H1 (cell line): ENCODE measurements around the gene CHN2. TPM values are rescaled to one million over a fixed set of nuclear protein-coding genes. Genes with fewer than 3 reads are reported as not detected.

Experiments used
- CTCF ChIA-PET: fragments of 300-600 bp; sonication (Branson Sonifier 250); formaldehyde crosslinking; loops from one replicate; lab custom pipeline; 2021; ENCODE audit not compliant: partially characterized antibody; lab: Charles Lee
- POLR2A ChIA-PET: fragments of 300-600 bp; sonication (Branson Sonifier 250); formaldehyde crosslinking; loops from one replicate; lab custom pipeline; 2021; ENCODE audit warnings: inconsistent platforms; ENCODE audit not compliant: partially characterized antibody; lab: Charles Lee
- DNase-seq, 2 experiments: peaks; one replicate each; pipeline versions ENCODE4 v3.0.0 to v3.0.0-alpha.2; 2010 to 2022; ENCODE audit warnings: low spot score in 2 of 2, low read depth in 1 of 2, mixed read lengths in 1 of 2
- FAIRE-seq: peaks from 2 replicates; lab custom pipeline; 2011; peaks lifted over from hg19 to GRCh38; lab: Jason Lieb, UNC
- H2AFZ ChIP-seq: 2 replicates; pipeline ENCODE4 v1.8.1; 2012; ENCODE audit warnings: low read length, inconsistent platforms
- H2AK5ac ChIP-seq: 2 replicates; pipeline ENCODE4 v1.6.1; 2013; ENCODE audit warnings: low read depth, low read length
- H2BK120ac ChIP-seq: replicated peaks from 2 replicates; pipeline ENCODE3; 2013; ENCODE audit warnings: low read depth, low read length, inconsistent platforms
- H2BK12ac ChIP-seq: 2 replicates; pipeline ENCODE4 v1.6.1; 2013; ENCODE audit warnings: low read depth, low read length
- H2BK15ac ChIP-seq: 2 replicates; pipeline ENCODE4 v1.6.1; 2013; ENCODE audit warnings: low read length
- H2BK20ac ChIP-seq: 2 replicates; pipeline ENCODE4 v1.6.1; 2013; ENCODE audit warnings: low read length
- H2BK5ac ChIP-seq: 2 replicates; pipeline ENCODE4 v1.6.1; 2013; ENCODE audit warnings: low read depth, low read length
- H3K14ac ChIP-seq: 2 replicates; pipeline ENCODE4 v1.6.1; 2013; ENCODE audit warnings: inconsistent platforms; ENCODE audit not compliant: insufficient read length
- H3K18ac ChIP-seq: 2 replicates; pipeline ENCODE4 v1.6.1; 2013; ENCODE audit warnings: low read length; ENCODE audit errors: extremely low read depth
- H3K23ac ChIP-seq: 2 replicates; pipeline ENCODE4 v1.6.1; 2013; ENCODE audit warnings: inconsistent platforms; ENCODE audit not compliant: insufficient read length
- H3K23me2 ChIP-seq: 2 replicates; pipeline ENCODE4 v1.6.1; 2013; ENCODE audit warnings: low read depth, low read length
- H3K27ac ChIP-seq: 2 replicates; pipeline ENCODE4 v1.6.1; 2011; ENCODE audit warnings: low read depth, low read length, inconsistent platforms
- H3K27me3 ChIP-seq, 4 experiments: replicated peaks in 1 of 4; 1 replicate in 1 of 4; 2 replicates in 3 of 4; pipeline versions ENCODE4 v1.6.1 to v1.8.1; 2011 to 2013; ENCODE audit warnings: low read length in 3 of 4, mild to moderate bottlenecking in 3 of 4, inconsistent platforms in 2 of 4, mixed read lengths in 2 of 4, moderate library complexity in 1 of 4; ENCODE audit not compliant: control insufficient read depth in 3 of 4, insufficient read depth in 3 of 4; ENCODE audit errors: extremely low read depth in 1 of 4
- H3K36me3 ChIP-seq, 4 experiments: 2 replicates each; pipeline versions ENCODE4 v1.6.1 to v1.8.1; 2011 to 2013; ENCODE audit warnings: mild to moderate bottlenecking in 4 of 4, low read length in 3 of 4, moderate library complexity in 2 of 4, control low read depth in 1 of 4, inconsistent platforms in 1 of 4; ENCODE audit not compliant: insufficient read depth in 4 of 4, control insufficient read depth in 2 of 4
- H3K4ac ChIP-seq: replicated peaks from 2 replicates; pipeline ENCODE3; 2013; ENCODE audit warnings: low read length, low read depth, mixed read lengths, inconsistent platforms; ENCODE audit not compliant: insufficient read length
- H3K4me1 ChIP-seq, 4 experiments: replicated peaks in 1 of 4; 1 replicate in 1 of 4; 2 replicates in 3 of 4; pipeline versions ENCODE4 v1.6.1 to v1.8.1; 2011 to 2013; ENCODE audit warnings: low read length in 3 of 4, inconsistent platforms in 2 of 4, mixed read lengths in 1 of 4; ENCODE audit not compliant: insufficient read depth in 4 of 4, control insufficient read depth in 3 of 4
- H3K4me2 ChIP-seq, 2 experiments: 2 replicates each; pipeline versions ENCODE4 v1.6.1 to v1.8.1; 2011 to 2013; ENCODE audit warnings: low read depth in 2 of 2, low read length in 2 of 2, control low read depth in 1 of 2, inconsistent platforms in 1 of 2, mild to moderate bottlenecking in 1 of 2; ENCODE audit not compliant: insufficient read depth in 1 of 2
- H3K4me3 ChIP-seq, 4 experiments: fragments of 200-600, 300-600 bp in 1 of 4; sonication (generic), shearing (Covaris generic), sonication (Bioruptor Twin) in 1 of 4; 2 replicates each; pipeline versions ENCODE4 v1.5.1 to v1.8.1; 2011 to 2016; ENCODE audit warnings: low read length in 4 of 4, low read depth in 3 of 4, control low read depth in 2 of 4, inconsistent platforms in 2 of 4, mild to moderate bottlenecking in 2 of 4, mixed read lengths in 1 of 4, moderate library complexity in 1 of 4; ENCODE audit not compliant: insufficient read depth in 2 of 4; ENCODE audit errors: extremely low read depth in 1 of 4
- H3K56ac ChIP-seq: replicated peaks from 2 replicates; pipeline ENCODE3; 2013; ENCODE audit warnings: low read depth, mild to moderate bottlenecking, mixed read lengths, low read length, inconsistent platforms; ENCODE audit not compliant: insufficient read length
- H3K79me1 ChIP-seq: 2 replicates; pipeline ENCODE4 v1.6.1; 2013; ENCODE audit warnings: low read depth, low read length, control low read depth
- H3K79me2 ChIP-seq, 2 experiments: 2 replicates each; pipeline versions ENCODE4 v1.6.1 to v1.8.1; 2012 to 2013; ENCODE audit warnings: low read length in 2 of 2, mild to moderate bottlenecking in 2 of 2, inconsistent platforms in 1 of 2; ENCODE audit not compliant: insufficient read depth in 2 of 2, control insufficient read depth in 1 of 2
- H3K9ac ChIP-seq, 4 experiments: replicated peaks in 1 of 4; 1 replicate in 1 of 4; 2 replicates in 3 of 4; pipeline versions ENCODE4 v1.6.1 to v1.8.1; 2011 to 2013; ENCODE audit warnings: low read depth in 3 of 4, low read length in 3 of 4, control low read depth in 2 of 4, mild to moderate bottlenecking in 2 of 4, moderate library complexity in 2 of 4, inconsistent platforms in 1 of 4; ENCODE audit errors: extremely low read depth in 1 of 4
- H3K9me3 ChIP-seq, 2 experiments: 2 replicates each; pipeline versions ENCODE4 v1.6.1 to v1.8.1; 2012 to 2013; ENCODE audit warnings: mild to moderate bottlenecking in 2 of 2, moderate library complexity in 2 of 2, control low read depth in 1 of 2, inconsistent platforms in 1 of 2, low read depth in 1 of 2, low read length in 1 of 2, mixed read lengths in 1 of 2; ENCODE audit not compliant: insufficient read depth in 2 of 2
- H4K20me1 ChIP-seq, 2 experiments: replicated peaks in 1 of 2; 2 replicates each; pipeline versions ENCODE3 to v1.8.1; 2011 to 2013; ENCODE audit warnings: inconsistent platforms in 2 of 2, low read length in 2 of 2, mild to moderate bottlenecking in 1 of 2; ENCODE audit not compliant: insufficient read depth in 2 of 2, control insufficient read depth in 1 of 2
- H4K5ac ChIP-seq: 2 replicates; pipeline ENCODE4 v1.6.1; 2013; ENCODE audit warnings: low read length, low read depth, mixed read lengths, inconsistent platforms; ENCODE audit not compliant: insufficient read length
- H4K8ac ChIP-seq: 2 replicates; pipeline ENCODE4 v1.8.0; 2013; ENCODE audit warnings: mild to moderate bottlenecking, moderate library complexity, low read length, inconsistent platforms; ENCODE audit not compliant: insufficient read depth; ENCODE audit errors: extremely low read depth
- H4K91ac ChIP-seq: replicated peaks from 2 replicates; pipeline ENCODE3; 2013; ENCODE audit warnings: low read length, mixed read lengths, inconsistent platforms; ENCODE audit not compliant: insufficient read length
- EGR1 ChIP-seq: IDR thresholded peaks from 2 replicates; pipeline ENCODE4 v1.6.1; 2011; ENCODE audit warnings: low read depth, low read length, borderline replicate concordance
- EP300 ChIP-seq, 2 experiments: IDR thresholded peaks; 1 replicate in 1 of 2; 2 replicates in 1 of 2; pipeline ENCODE4 v1.6.1; 2011 to 2012; ENCODE audit warnings: low read depth in 2 of 2, low read length in 2 of 2, mild to moderate bottlenecking in 2 of 2, borderline replicate concordance in 1 of 2, inconsistent platforms in 1 of 2, moderate library complexity in 1 of 2
- HDAC2 ChIP-seq, 2 experiments: fragments of 300-600 bp in 1 of 2; sonication (generic) in 1 of 2; IDR thresholded peaks; 2 replicates each; pipeline ENCODE4 v1.6.1; 2011 to 2012; ENCODE audit warnings: low read depth in 2 of 2, low read length in 2 of 2, mild to moderate bottlenecking in 2 of 2, moderate library complexity in 2 of 2, borderline replicate concordance in 1 of 2, inconsistent platforms in 1 of 2
- KDM1A ChIP-seq: fragments of 200-600, 300-600 bp; sonication (generic); IDR thresholded peaks from 2 replicates; pipeline ENCODE4 v1.7.1; 2016; ENCODE audit warnings: mild to moderate bottlenecking, low read length, borderline replicate concordance
- KDM5A ChIP-seq: fragments of 200-600 bp; IDR thresholded peaks from 2 replicates; pipeline ENCODE4 v1.7.1; 2012; ENCODE audit warnings: mild to moderate bottlenecking, low read length, inconsistent platforms, mixed read lengths
- NANOG ChIP-seq: IDR thresholded peaks from 2 replicates; pipeline ENCODE4 v1.6.1; 2011; ENCODE audit warnings: low read length, low read depth, mild to moderate bottlenecking, inconsistent platforms; ENCODE audit not compliant: insufficient read depth, poor library complexity, severe bottlenecking
- RXRA ChIP-seq: IDR thresholded peaks from 2 replicates; pipeline ENCODE4 v1.6.1; 2011; ENCODE audit warnings: low read depth, mild to moderate bottlenecking, low read length, moderate library complexity; ENCODE audit not compliant: insufficient read depth
- SIX5 ChIP-seq: IDR thresholded peaks from 2 replicates; pipeline ENCODE4 v1.6.1; 2011; ENCODE audit warnings: mild to moderate bottlenecking, low read depth, low read length
- SP1 ChIP-seq: IDR thresholded peaks from 2 replicates; pipeline ENCODE4 v1.6.1; 2011; ENCODE audit warnings: low read depth, low read length
- TCF12 ChIP-seq: IDR thresholded peaks from 2 replicates; pipeline ENCODE4 v1.6.1; 2011; ENCODE audit warnings: low read depth, mild to moderate bottlenecking, low read length
- WGBS, 2 experiments: shearing (Covaris generic) in 1 of 2; methylation state at CpG; one replicate each; pipeline versions ENCODE4 v1.1.6 to v1.1.7; 2013 to 2015; ENCODE audit warnings: low lambda C conversion rate in 2 of 2, mixed read lengths in 2 of 2, inconsistent platforms in 1 of 2, low coverage in 1 of 2, missing lambda C conversion rate in 1 of 2; ENCODE audit not compliant: insufficient replicate concordance in 2 of 2, insufficient coverage in 1 of 2, insufficient read length in 1 of 2; ENCODE audit errors: extremely low coverage in 1 of 2, missing lambda C conversion rate in 1 of 2; 5-methylcytosine and 5-hydroxymethylcytosine counted together
- polyA plus RNA-seq, 7 experiments: library from polyadenylated mRNA; depleted of rRNA in 3 of 7; stranded (reverse) in 5 of 7; unstranded in 2 of 7; fragments of >200 nt in 5 of 7; fragments of 200-250 nt in 2 of 7; gene quantifications; 1 replicate in 5 of 7; 2 replicates in 1 of 7; 4 replicates in 1 of 7; pipeline versions ENCODE4 v1.2.1 to v1.2.3, GENCODE V29; 2011 to 2013; ENCODE audit warnings: missing spikeins in 2 of 7, mixed read lengths in 2 of 7
- total RNA-seq: library from RNA; stranded (reverse); fragmentation: NEBNext Ultra II Directional; extraction: Animal tissue kit (Norgen Biotek cat#: 25700); gene quantifications from 2 replicates; pipeline ENCODE4 v1.2.1, GENCODE V29; 2021
- TF ChIP-seq, protein P1 (sequence below), 3 experiments: IDR thresholded peaks; 1 replicate in 2 of 3; 2 replicates in 1 of 3; pipeline versions ENCODE4 v1.5.1 to v1.6.1; 2011; ENCODE audit warnings: low read length in 3 of 3, mild to moderate bottlenecking in 3 of 3, inconsistent platforms in 2 of 3, low read depth in 1 of 3, moderate library complexity in 1 of 3; ENCODE audit not compliant: insufficient read depth in 1 of 3; ENCODE audit errors: control extremely low read depth in 1 of 3

CHN2 gene
- total and polyA plus RNA-seq, 2 of the 8 experiments (the other 6 are each of a cell fraction or from before 2014, with no cell fraction given), result 2.9 to 4.8 TPM

DNA sequence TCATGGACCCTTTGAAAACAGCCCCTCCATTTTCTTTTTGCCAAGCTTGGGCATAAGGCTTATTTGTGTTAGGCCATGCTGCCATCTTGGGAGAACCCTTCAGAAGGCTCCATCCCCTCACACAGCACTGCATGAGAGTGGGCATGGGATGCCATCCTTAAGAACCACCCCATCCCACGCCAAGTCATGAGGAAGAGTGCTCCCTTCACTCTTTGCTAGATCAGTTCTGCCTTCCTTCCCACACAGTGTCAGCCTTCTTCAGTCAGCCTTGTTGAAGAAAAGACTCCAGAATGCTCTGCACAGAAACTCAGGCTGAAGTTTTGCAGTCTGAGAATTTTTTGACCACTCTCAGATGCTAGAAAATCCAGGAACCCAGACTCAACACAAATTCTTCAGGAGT lies 15.5 kb upstream of the CHN2 start:
- Histone ChIP-seq H3K4ac (no peak overlapping the region), H3K9ac (no peak overlapping the region), H4K20me1 (no peaks in the 10 kb centered on the region), H3K9me3 (peaks cover 0 to 3% of the 10 kb centered on the region in 2 experiments; a peak in 1 of 4 replicates), H3K79me2 (no peaks in the 10 kb centered on the region), H2BK20ac (no peak overlapping the region), H3K27me3 (no peaks in the 10 kb centered on the region), H3K4me1 (no peaks in the 10 kb centered on the region), H4K8ac (no peak overlapping the region), H3K4me3 (no peak overlapping the region), H2BK5ac (no peak overlapping the region), H4K5ac (no peak overlapping the region), H3K27ac (no peak overlapping the region), H4K91ac (no peak overlapping the region), H3K4me2 (no peak overlapping the region), H3K23ac (no peak overlapping the region), H3K56ac (no peak overlapping the region), H2AK5ac (no peak overlapping the region; the same call in 1 of the 2 replicates), H3K14ac (no peak overlapping the region), H3K36me3 (no peaks in the 10 kb centered on the region), H2BK12ac (no peak overlapping the region), H2AFZ (no peak overlapping the region), H2BK120ac (no peak overlapping the region), H3K79me1 (no peaks in the 10 kb centered on the region), H3K18ac (no peak overlapping the region), H2BK15ac (no peak overlapping the region), H3K23me2 (peaks cover 3% of the 10 kb centered on the region; the same call in 1 of the 2 replicates)
- FAIRE-seq (no peak), DNase-seq (no peak)
- ChIA-PET CTCF (no interaction called here), POLR2A (no interaction called here)
- TF ChIP-seq SP1, result no peak
- TF ChIP-seq, protein P1, sequence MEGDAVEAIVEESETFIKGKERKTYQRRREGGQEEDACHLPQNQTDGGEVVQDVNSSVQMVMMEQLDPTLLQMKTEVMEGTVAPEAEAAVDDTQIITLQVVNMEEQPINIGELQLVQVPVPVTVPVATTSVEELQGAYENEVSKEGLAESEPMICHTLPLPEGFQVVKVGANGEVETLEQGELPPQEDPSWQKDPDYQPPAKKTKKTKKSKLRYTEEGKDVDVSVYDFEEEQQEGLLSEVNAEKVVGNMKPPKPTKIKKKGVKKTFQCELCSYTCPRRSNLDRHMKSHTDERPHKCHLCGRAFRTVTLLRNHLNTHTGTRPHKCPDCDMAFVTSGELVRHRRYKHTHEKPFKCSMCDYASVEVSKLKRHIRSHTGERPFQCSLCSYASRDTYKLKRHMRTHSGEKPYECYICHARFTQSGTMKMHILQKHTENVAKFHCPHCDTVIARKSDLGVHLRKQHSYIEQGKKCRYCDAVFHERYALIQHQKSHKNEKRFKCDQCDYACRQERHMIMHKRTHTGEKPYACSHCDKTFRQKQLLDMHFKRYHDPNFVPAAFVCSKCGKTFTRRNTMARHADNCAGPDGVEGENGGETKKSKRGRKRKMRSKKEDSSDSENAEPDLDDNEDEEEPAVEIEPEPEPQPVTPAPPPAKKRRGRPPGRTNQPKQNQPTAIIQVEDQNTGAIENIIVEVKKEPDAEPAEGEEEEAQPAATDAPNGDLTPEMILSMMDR (IDR thresholded peaks at IDR 0.05; ENCODE audit: control extremely low read depth in 1 of 3, insufficient read depth in 1 of 3, low read depth in 1 of 3, low read length in 3 of 3), result no peak
- TF ChIP-seq SIX5, result no peak
- no peak for TF ChIP-seq RXRA
- no peak for TF ChIP-seq TCF12
- TF ChIP-seq KDM1A, result no peak
- no peak for TF ChIP-seq KDM5A
- TF ChIP-seq HDAC2 (IDR thresholded peaks at IDR 0.05; ENCODE audit: borderline replicate concordance in 1 of 2, low read depth in 2 of 2, low read length in 2 of 2), result no peak
- TF ChIP-seq NANOG, result no peak
- no peak for TF ChIP-seq EP300 (IDR thresholded peaks at IDR 0.05; ENCODE audit: borderline replicate concordance in 1 of 2, low read depth in 2 of 2, low read length in 2 of 2)
- TF ChIP-seq EGR1, result no peak
- 90% methylated on average over 1 of the region's 1 CpG; no CpG with 5 or more reads in 1 of the 2 experiments for WGBS, 2 experiments
